Fibroblast of gingiva (primary cell): ENCODE results near the gene SLMAP.

Experiments
- DNase-seq: peaks from one replicate; pipeline ENCODE4 v3.0.0-alpha.2; 2011; ENCODE audit warnings: low read depth

The SLMAP gene

DNA sequence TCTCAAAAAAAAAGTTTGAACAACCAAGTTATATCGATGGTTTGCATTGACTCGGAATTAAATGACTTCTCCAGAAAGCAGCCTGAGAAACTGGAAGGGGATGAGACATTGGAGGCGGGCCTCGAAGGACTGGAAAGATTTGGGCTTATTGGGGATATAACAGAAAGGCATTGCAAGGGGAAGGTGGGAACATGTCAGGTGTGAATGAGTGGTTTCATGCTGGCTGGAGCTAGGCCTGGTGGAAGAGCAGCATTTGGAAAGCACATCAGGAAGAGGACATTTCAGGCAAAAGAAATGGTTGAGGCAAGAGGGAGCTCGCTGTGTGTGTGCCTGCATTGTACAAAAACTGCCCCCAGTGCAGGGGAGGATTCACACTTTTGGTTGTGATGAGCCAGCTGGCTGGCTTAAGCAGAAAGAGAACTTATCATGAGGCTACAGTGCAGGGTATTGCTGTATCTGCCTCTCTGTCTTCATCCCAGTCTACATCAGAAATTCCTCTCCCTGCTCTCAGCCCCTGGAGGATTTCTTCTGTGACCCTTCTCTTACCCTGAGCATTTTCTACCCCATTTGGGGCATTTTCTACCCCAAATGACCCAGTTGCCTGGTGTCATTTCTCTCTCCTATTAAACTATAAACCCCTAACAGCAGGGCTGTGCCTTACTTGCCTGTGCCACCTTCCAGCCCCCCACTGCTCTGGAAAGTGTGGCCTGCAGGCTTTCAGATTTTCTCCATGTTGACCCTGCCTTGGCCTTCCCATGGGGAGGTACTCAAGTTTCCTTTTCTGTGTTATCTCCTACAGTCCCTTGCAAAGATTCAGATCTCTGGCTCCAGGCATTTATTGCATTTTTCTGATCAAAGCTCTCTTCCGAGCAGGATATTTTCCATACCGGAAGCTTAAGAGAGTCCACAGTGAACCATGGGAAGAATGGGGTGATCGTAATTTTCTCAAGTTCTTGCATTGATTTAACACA is 187.7 kb downstream of the SLMAP start:
- no peak for DNase-seq

DNA sequence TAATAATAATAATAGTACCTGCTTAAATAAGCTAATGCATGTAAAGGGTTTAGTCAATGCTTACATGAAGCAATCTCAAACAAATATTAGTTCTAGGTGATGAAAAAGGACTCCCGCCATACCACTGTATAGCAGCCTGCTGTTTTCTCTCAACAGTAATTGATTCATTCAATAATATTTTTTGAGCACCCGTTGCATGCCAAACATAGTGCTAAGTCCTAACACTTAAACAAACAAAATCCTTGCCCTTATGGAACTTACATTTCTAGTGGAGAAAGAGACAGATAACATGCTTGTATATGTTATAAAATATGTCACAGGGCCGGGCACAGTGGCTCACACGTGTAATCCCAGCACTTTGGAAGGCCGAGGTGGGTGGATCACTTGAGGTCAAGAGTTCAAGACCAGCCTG is 190.9 kb downstream of the SLMAP start:
- no peak for DNase-seq

DNA sequence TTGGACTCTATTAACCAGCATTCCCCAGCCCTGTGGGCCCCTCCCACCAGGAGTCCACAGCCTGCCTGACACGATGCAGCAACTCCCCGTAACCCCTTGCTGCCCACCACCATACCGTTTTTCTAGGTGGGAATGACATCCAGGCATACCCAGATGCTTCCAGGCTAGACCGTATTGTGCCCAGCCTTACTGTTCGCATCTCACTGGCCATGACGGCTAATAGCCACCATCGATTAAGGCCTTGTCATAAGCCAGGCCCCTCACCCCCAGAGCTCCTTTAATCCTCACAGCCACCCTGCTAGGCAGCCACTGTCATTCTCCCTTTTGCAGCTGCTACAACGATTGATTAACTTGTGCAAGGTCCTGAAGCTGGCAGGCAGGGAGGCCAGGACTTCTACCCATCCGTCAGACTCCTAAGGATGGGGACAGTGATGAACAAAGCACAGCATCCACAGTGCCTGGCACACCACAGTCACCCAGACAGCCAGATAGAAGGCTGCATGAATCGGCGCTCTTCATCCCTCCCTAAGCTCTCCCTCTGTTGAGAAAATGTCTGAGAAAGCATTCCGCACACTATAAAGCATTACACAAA is 192.1 kb downstream of the SLMAP start:
- no peak for DNase-seq

DNA sequence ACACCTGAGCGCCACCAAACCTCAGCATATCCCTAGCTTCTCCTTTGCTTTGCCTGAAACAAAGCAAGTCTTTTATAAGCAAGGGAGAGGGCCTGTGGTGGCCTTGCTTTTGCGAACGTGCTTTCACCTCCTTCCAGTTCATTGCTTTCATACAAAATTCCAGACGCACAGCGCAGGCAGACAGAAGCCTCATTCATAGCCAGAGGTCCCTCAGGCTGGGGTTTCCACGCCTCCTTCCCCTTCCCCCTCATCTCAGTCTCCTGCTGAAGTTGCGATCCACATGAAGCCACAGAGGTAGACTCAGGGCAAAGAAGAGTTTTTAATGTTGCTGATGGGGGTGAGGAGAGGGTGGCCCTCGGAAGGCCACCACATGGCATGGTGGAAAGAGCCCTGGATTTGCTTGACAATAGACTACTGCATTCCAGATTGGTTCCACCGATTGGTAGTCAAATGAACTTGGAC is 192.7 kb downstream of the SLMAP start:
- DNase-seq = no peak

DNA sequence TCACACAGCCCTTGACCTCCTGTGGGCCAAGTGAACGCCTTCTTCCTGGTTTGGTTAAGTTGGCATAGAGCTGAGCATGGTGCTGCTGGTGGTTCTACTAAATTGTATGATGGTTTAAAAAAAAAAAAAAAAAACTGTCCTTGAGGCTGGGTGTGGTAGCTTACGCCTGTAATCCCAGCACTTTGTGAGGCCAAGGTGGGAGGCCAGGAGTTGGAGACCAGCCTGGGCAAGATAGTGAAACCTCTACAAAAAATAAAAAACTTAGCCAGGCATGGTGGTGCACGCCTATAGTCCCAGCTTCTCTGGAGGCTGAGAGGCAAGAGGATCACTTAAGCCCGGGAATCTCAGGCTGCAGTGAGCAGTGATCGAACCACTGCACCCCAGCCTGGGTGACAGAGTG is 193.2 kb downstream of the SLMAP start:
- no peak for DNase-seq

- DNase-seq = no peak
Measured at GRCh38 chr3:57949785-57950615, 193.9 kb downstream of the SLMAP start.

DNA sequence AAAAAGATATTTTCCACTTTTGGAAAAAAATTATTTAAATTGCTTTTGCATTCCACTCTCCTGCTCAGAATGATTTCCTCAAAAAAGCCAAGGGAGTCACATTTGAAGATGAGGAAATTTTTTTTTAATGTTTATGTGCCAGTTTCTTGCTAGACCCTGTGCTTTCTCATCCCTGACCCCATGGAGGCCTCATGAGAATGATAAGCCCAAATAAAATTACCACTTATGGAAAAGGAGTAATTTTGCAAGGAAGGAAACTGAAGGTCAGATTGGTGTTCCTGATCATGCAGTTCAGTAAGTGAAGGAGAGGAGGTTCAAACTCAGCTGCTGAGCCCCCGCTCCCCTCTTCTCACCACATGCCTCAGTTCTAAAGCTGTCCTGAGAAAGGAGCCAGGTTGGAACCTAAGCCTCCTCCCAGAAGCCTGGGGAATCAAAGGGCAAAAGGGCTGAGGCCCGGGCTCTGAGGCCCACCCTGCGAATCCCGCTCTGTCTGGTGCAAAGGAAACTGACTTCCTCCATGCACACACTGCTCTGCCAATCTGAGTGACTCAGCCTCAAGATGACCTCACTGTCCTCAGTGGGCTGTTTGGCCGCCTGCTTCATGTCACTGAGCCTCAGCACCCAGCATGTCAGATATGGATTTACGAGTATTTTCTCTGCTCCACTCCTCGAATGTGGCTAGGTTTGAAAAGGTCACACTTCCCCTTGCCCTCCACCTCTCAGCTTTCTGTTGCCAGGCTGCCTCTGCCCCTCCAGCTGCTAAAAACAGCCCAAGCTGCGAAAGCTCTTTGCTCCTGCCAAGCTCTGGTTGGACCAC is 195.2 kb downstream of the SLMAP start:
- DNase-seq = peak; percentile 54

- peak; percentile 58 for DNase-seq
Measured at GRCh38 chr3:57952208-57952631, 196.1 kb downstream of the SLMAP start.

- no peak for DNase-seq
Measured at GRCh38 chr3:57952651-57953050, 196.5 kb downstream of the SLMAP start.

GRCh38 chr3:57953576-57953975 is 197.5 kb downstream of the SLMAP start:
- no peak for DNase-seq

DNA sequence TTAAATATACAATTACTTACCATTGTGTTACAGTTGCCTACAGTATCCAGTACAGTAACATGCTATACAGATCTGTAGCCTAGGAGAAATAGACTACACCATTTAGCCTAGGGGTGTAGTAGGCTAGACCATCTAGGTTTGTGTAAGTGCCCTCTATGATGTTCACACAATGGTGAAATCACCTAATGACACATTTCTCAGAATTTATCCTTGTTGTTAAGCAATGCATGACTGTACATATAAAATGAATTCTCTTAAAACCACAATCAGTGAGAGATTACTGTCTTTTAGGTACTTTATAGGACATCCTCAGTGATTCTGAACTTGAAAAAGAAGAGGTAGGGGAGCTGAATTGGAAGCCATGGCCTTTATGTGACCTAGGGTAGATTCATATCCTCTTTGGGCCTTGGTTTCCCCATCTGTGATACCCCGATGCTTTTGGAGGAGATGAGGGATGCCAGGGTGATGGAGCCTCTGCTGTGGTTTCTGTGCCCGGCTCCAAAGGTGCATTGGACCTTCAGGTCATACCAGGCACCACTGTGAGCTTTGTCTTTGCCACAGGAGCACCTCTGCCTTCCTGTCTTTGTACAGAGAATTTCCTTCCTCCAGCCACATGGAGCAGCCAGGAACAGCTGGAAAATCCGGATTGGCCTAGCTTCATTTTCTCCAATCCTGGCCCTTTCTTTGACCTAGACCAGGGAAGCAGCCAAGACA is 200.2 kb downstream of the SLMAP start:
- peak; percentile 87 for DNase-seq

DNA sequence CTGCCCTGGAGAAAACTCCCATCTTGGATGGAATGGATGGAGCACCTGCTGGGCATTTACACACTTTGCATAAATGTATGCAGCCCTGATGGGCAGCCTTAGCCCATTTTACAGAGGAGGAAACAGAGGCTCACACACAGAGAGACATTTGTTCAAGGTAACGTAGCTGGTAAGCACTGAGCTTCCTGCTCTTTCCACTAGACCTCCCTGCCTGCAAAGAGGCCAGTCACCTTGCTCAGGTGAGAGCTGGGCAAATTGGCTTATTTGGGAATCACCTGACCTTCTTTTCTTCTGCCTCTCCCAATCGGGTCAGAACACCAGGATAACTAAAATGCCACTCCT is 200.7 kb downstream of the SLMAP start:
- DNase-seq = no peak

- DNase-seq = no peak
Measured at GRCh38 chr3:57957824-57958223, 201.7 kb downstream of the SLMAP start.

GRCh38 chr3:57958642-57959422 is 202.7 kb downstream of the SLMAP start:
- no peak for DNase-seq

- DNase-seq = no peak
Measured at GRCh38 chr3:57959423-57960173, 203.5 kb downstream of the SLMAP start.

DNA sequence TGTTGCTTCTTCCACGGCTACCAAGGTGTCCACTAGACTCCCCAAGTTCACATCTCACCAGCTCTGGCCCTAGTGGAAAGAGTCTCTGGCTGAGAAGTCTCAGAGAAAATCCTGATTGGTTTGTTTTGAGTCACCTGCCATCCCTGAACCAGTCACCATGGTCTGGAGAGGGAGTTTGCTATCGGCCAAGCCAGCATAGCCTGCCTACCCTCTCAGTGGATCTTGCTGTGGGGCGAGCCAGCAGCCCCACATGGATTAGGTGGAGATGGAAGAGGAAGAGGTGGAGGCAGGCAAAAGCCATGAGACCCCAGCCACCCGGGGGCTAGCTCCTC is 204.0 kb downstream of the SLMAP start:
- DNase-seq = no peak

DNA sequence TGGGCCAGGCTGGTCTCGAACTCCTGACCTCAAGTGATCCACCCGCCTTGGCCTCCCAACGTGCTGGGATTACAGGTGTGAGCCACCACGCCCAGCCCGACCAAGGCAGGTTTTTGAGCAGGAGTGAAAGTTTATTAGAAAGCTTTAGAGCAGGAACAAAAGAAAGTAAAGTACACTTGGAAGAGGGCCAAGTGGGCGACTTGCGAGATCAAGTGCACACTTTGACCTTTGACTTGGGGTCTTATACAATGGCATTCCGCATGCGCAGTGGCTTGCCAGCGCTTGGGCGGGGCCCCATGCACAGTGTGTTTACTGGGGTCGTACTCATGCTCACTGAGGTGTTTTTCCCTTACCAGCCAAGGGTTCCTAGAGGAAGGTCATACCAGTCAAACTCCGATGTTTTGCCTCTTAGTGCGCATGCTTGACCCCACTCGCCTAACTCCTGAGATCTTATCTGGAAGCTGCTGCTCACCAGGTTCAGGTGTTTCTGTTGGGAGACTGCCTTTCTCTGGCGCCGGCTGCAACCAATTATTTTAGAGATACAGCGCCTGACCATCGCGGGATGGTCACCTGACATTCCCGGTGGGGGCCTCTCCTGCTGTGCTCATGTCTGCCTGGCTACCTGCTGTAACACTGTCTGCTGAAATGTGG is 205.2 kb downstream of the SLMAP start:
- DNase-seq = no peak

DNA sequence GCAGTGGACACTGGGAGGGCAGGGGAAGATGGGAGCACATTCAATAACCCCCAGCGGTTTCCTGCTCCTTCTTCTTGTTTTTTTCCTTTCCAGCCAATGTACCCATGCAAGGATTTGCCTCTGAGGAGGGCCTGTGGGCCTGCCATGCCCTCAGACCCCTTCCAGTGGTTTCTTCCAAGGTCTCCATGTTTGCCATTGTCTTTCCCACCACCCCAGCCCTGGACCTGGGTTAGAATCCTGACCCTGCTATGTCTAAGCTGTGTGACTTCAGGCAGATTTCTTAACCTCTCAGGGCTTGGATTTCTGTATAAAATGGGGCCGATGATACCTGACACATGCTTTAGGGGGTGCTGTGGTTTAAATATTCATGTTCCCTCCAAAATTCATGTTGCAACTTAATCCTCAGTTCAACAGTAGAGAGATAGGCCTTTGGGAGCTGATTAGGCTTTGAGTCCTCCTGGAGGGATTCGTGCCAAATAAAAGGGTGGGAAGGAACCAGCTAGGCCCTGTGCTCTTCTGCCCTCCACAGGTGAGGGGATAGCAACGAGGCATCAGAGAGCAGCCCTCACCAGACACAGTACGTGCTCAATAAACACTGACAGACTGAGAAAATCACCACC is 205.8 kb downstream of the SLMAP start:
- no peak for DNase-seq

- no peak for DNase-seq
Measured at GRCh38 chr3:57962448-57962834, 206.3 kb downstream of the SLMAP start.
